Glutamatergic neuron (in vitro differentiated cells): ENCODE data around the gene MYO1D. TPM values are rescaled to one million over a fixed set of nuclear protein-coding genes. Genes with fewer than 3 reads are reported as not detected.

ENCODE experiments used
- DNase-seq: peaks from one replicate; pipeline ENCODE4 v3.0.0; 2022
- H3K27ac Mint-ChIP-seq: one replicate; pipeline ENCODE4 v1.8.0; 2020; ENCODE audit warnings: mild to moderate bottlenecking, mixed read lengths, inconsistent platforms; ENCODE audit not compliant: unreplicated experiment
- H3K27me3 Mint-ChIP-seq: one replicate; pipeline ENCODE4 v1.8.0; 2020; ENCODE audit warnings: mild to moderate bottlenecking, moderate library complexity, mixed read lengths, inconsistent platforms; ENCODE audit not compliant: unreplicated experiment
- H3K36me3 Mint-ChIP-seq: one replicate; pipeline ENCODE4 v1.8.0; 2020; ENCODE audit warnings: mild to moderate bottlenecking, mixed read lengths, inconsistent platforms; ENCODE audit not compliant: unreplicated experiment
- H3K4me1 Mint-ChIP-seq: one replicate; pipeline ENCODE4 v1.8.0; 2020; ENCODE audit warnings: mild to moderate bottlenecking, low read depth, mixed read lengths, inconsistent platforms; ENCODE audit not compliant: unreplicated experiment
- H3K4me3 Mint-ChIP-seq: one replicate; pipeline ENCODE4 v1.8.0; 2020; ENCODE audit warnings: mild to moderate bottlenecking, mixed read lengths, inconsistent platforms; ENCODE audit not compliant: unreplicated experiment
- H3K9me3 Mint-ChIP-seq: one replicate; pipeline ENCODE4 v1.8.0; 2020; ENCODE audit warnings: mild to moderate bottlenecking, moderate library complexity, mixed read lengths, inconsistent platforms; ENCODE audit not compliant: unreplicated experiment
- total RNA-seq: library from RNA; stranded (reverse); fragmentation: NEBNext Ultra II Directional; extraction: Animal tissue kit (Norgen Biotek cat#: 25700); gene quantifications from one replicate; pipeline ENCODE4 v1.2.1, GENCODE V29; 2021; ENCODE audit not compliant: unreplicated experiment
- TF ChIP-seq, protein P1 (sequence below): fragments of 200-600 bp; sonication (generic); IDR thresholded peaks from one replicate; pipeline ENCODE4 v1.5.0; 2021; ENCODE audit not compliant: partially characterized antibody, unreplicated experiment

The MYO1D gene
- total RNA-seq, 1 donor from 2014 or later = 5.3 TPM

DNA sequence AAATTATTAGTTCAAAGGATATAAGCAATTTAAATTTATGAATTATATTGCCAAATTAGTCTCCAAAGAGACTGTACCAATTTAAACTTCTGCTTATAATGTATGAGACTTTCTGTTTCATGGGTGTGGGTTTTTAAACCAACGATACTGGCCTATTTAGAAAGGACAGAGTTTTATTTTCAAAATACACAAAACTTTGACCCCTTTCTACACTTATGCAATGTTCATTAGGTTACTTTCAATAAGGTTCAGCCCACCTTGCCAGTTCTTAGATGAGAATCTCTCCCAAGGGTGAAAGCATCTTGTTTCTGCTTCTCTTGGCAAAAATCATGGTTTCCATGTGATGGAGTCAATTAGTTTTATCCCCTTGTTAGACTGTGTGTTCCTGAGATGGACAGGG, 84.7 kb downstream of the MYO1D start:
- no peak overlapping the region for H3K27ac Mint-ChIP-seq
- H3K4me3 Mint-ChIP-seq = no peak overlapping the region
- TF ChIP-seq, protein P1, sequence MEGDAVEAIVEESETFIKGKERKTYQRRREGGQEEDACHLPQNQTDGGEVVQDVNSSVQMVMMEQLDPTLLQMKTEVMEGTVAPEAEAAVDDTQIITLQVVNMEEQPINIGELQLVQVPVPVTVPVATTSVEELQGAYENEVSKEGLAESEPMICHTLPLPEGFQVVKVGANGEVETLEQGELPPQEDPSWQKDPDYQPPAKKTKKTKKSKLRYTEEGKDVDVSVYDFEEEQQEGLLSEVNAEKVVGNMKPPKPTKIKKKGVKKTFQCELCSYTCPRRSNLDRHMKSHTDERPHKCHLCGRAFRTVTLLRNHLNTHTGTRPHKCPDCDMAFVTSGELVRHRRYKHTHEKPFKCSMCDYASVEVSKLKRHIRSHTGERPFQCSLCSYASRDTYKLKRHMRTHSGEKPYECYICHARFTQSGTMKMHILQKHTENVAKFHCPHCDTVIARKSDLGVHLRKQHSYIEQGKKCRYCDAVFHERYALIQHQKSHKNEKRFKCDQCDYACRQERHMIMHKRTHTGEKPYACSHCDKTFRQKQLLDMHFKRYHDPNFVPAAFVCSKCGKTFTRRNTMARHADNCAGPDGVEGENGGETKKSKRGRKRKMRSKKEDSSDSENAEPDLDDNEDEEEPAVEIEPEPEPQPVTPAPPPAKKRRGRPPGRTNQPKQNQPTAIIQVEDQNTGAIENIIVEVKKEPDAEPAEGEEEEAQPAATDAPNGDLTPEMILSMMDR = no peak
- no peak for DNase-seq
- H3K36me3 Mint-ChIP-seq = no peaks in the 10 kb centered on the region
- H3K27me3 Mint-ChIP-seq = peaks cover 2% of the 10 kb centered on the region
- H3K4me1 Mint-ChIP-seq = peaks cover 11% of the 10 kb centered on the region
- H3K9me3 Mint-ChIP-seq = peaks cover 6% of the 10 kb centered on the region

DNA sequence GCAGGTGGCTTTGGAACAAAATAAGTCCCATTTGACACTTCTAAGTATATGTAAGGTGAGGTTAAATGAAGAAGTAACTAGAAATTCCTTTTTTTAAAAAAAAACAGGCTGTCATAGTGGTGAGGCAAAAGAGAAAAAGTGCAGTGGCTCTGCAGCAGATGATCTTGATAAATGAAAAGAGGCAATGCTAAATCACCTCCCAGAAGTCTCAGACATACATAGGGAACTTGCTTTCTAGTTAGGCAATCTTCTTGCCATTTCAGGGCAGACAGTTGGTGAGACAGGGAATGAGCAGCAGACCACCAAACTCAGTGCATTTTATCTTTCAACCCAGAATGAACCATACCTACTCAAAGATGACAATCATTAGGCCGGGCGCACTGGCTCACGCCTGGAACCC, 90.8 kb downstream of the MYO1D start:
- Mint-ChIP-seq H3K9me3 (peaks cover 3% of the 10 kb centered on the region), H3K4me1 (no peaks in the 10 kb centered on the region), H3K36me3 (no peaks in the 10 kb centered on the region), H3K27me3 (peaks cover 2% of the 10 kb centered on the region), H3K27ac (no peak overlapping the region), H3K4me3 (no peak overlapping the region)
- no peak for DNase-seq
- TF ChIP-seq, protein P1 = no peak

DNA sequence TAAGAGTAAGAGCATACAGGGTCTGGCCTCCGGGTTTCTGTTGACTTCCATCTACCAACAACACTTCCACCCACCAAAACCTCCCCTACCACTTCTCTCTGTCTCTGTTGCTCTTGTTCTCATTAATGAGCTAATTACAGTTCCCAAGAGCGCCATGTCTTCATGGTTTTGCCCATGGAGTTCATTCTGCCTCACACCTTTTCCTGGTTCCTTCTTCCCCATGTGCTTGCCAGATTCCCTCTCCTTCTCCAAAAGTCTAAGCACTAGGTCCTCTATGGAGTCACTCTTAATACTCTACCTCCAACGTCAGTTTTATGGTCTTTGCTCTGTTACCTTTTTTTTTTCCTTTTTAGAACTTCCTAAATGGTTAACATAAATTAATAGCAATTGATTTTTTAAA, 92.8 kb downstream of the MYO1D start:
- peaks cover 1% of the 10 kb centered on the region for H3K9me3 Mint-ChIP-seq
- no peak for DNase-seq
- H3K27me3 Mint-ChIP-seq = no peaks in the 10 kb centered on the region
- H3K4me1 Mint-ChIP-seq = no peaks in the 10 kb centered on the region
- TF ChIP-seq, protein P1 = no peak
- H3K36me3 Mint-ChIP-seq = no peaks in the 10 kb centered on the region
- no peak overlapping the region for H3K4me3 Mint-ChIP-seq
- no peak overlapping the region for H3K27ac Mint-ChIP-seq

DNA sequence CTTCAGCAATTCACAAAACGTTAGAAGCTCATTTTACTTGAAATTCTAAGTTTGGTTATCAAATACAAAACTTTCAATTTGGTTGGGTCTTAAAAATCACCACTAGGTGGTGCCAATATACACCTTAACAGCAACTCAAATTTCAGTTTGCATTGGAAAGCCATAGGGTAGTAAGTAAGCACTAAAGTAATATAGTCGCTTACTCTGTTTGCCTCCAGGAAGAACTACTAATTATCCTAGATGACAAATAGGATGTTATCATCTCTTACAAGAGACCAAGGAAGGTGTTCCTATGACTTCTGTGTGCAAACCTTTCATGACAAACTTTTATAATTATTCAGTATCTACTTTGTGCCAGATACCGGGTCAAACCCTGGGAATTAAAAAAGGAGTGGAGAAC, 93.3 kb downstream of the MYO1D start:
- Mint-ChIP-seq H3K9me3 (peaks cover 1% of the 10 kb centered on the region), H3K36me3 (no peaks in the 10 kb centered on the region), H3K27ac (no peak overlapping the region), H3K4me3 (no peak overlapping the region), H3K4me1 (no peaks in the 10 kb centered on the region), H3K27me3 (no peaks in the 10 kb centered on the region)
- DNase-seq = no peak
- TF ChIP-seq, protein P1 = peak; percentile 81

DNA sequence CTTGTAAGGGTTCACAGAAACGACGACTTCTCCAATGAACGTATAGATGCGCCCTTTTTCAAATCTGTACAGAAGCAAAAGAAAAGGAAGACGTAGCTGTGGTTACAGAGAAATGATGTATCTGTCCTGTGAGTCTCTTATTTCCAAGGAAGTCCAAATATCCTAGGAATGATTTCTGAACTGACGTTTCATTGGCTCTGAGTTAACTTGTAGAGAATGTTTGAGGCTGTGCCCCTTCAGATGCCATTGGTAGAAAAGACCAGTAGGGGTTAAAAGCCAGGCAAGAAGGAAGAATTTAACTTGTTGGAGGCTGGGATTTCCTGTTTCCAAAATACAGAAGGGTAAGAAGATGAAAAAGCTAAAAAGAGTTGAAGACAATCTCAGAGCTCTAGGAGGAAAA, 96.2 kb downstream of the MYO1D start:
- no peaks in the 10 kb centered on the region for H3K4me1 Mint-ChIP-seq
- peaks cover 1% of the 10 kb centered on the region for H3K9me3 Mint-ChIP-seq
- no peak overlapping the region for H3K27ac Mint-ChIP-seq
- H3K4me3 Mint-ChIP-seq = no peak overlapping the region
- no peak for DNase-seq
- H3K36me3 Mint-ChIP-seq = no peaks in the 10 kb centered on the region
- TF ChIP-seq, protein P1 = no peak
- H3K27me3 Mint-ChIP-seq = no peaks in the 10 kb centered on the region
